ENCODE data around the gene CPNE2.

Gene CPNE2

DNA sequence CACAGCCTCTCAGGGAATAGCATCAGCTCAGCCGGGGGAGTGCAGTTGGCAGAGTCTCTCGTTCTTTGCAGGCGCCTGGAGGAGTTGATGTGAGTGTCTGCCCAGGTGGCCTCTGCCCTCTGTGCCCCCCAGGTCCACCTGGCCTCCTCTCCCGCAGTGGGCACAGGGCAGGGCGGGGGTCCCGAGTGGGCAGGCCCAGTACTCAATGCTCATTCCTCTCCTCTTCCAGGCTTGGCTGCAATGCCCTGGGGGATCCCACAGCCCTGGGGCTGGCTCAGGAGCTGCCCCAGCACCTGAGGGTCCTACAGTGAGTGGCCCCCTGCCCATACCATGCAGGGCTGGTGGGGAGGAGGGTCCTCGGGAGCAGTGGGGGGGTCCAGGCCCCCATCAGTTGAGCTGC, 14.7 kb upstream of the CPNE2 start:
- in situ Hi-C loops (cut with MboI; ENCODE audit: low sequenced_read_pairs, unreplicated experiment): loop anchor here (25.0 kb wide), 1 partner anchor 335 kb away; the partner anchor contains the start of gene CCL17
- TF ChIP-seq, protein P1, sequence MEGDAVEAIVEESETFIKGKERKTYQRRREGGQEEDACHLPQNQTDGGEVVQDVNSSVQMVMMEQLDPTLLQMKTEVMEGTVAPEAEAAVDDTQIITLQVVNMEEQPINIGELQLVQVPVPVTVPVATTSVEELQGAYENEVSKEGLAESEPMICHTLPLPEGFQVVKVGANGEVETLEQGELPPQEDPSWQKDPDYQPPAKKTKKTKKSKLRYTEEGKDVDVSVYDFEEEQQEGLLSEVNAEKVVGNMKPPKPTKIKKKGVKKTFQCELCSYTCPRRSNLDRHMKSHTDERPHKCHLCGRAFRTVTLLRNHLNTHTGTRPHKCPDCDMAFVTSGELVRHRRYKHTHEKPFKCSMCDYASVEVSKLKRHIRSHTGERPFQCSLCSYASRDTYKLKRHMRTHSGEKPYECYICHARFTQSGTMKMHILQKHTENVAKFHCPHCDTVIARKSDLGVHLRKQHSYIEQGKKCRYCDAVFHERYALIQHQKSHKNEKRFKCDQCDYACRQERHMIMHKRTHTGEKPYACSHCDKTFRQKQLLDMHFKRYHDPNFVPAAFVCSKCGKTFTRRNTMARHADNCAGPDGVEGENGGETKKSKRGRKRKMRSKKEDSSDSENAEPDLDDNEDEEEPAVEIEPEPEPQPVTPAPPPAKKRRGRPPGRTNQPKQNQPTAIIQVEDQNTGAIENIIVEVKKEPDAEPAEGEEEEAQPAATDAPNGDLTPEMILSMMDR (IDR thresholded peaks at IDR 0.05; ENCODE audit: borderline replicate concordance, control extremely low read depth, extremely low read depth, insufficient read depth, missing control alignments): no peak
- no peak for DNase-seq (ENCODE audit: low spot score)

DNA sequence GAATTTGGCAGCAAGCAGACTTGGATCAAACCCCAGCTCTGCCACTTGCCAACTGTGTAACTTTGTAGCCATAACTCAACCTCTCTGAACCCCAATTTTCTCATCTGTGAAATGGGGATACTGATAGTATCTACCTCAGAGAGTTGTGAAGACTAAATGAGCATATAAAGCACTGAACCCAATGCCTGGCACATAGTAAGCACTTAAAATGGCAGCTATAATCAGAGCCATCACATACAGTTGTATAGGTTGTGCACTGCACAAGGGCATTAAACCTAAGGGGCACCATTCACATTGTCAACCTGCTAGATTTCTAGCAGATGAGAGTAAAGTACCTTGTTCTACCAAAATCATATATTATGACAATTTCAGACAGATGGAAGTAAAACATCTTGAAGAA, 10.6 kb upstream of the CPNE2 start:
- TF ChIP-seq, protein P1 (IDR thresholded peaks at IDR 0.05; ENCODE audit: borderline replicate concordance, control extremely low read depth, extremely low read depth, insufficient read depth, missing control alignments): no peak
- in situ Hi-C loops (cut with MboI; ENCODE audit: low sequenced_read_pairs, unreplicated experiment): loop anchor here (10.0 to 25.0 kb wide), 2 partner anchors 213 to 331 kb away; partner anchors contain the start of gene CCL17
- no peak for DNase-seq (ENCODE audit: low spot score)

DNA sequence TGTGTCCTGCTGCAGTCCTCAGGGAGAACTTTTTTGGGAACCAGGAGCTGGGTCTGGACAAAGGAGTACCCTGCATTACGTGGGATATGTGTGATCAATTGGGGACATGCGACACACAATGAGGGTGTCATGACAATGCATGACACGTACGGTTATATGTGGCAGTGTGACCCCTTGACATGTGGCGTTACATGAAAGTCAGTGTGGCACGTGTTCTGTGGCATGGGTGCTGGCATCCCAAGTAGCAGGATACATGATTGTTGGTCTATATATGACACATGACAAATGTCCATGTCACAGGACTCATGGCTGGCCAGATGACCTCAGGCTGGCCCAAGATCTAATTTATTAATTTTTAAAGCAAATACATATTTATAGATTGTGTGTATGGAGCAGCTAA, 9.7 kb upstream of the CPNE2 start:
- TF ChIP-seq, protein P1 (IDR thresholded peaks at IDR 0.05; ENCODE audit: borderline replicate concordance, control extremely low read depth, extremely low read depth, insufficient read depth, missing control alignments): no peak
- in situ Hi-C loops (cut with MboI; ENCODE audit: low sequenced_read_pairs, unreplicated experiment): loop anchor here (10.0 to 25.0 kb wide), 2 partner anchors 212 to 330 kb away; partner anchors contain the start of gene CCL17

DNA sequence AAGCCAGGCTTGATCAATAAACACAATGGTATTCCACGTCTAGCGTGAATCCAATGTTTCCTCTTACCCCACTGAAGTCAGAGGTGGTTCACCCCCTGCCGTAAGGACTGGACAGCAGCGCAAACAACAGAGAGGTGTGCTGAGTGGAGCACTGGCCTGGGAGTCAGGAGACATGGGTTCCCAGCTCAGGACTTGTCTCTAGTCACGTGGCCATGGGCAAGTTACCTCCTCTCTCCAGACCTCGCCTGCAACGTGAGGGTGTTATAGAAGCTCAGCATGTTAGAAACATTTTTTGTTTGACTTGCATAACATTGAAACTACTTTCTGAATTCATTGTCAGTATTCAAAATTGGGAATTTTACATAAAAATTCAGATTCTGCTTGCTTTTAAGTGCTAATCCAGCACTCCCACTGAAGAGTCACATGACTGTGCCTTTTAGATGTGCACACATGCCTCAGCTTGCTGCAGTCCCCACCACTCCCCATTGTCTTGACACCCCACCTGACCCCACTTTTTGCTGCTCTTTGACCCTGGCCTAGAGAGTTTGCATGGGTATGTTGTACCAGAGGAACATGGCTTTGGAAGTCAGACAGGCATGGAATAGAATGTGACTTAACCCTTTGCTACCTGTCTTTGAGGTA, 8.8 kb upstream of the CPNE2 start:
- in situ Hi-C loops (cut with MboI; ENCODE audit: low sequenced_read_pairs, unreplicated experiment): loop anchor here (10.0 to 25.0 kb wide), 2 partner anchors 211 to 329 kb away; partner anchors contain the start of gene CCL17
- no peak for DNase-seq (ENCODE audit: low spot score)
- TF ChIP-seq, protein P1 (IDR thresholded peaks at IDR 0.05; ENCODE audit: borderline replicate concordance, control extremely low read depth, extremely low read depth, insufficient read depth, missing control alignments): no peak

More for the DNA sequence above, 9.7 kb upstream of the CPNE2 start:
- no peak for DNase-seq (ENCODE audit: low spot score)

DNA sequence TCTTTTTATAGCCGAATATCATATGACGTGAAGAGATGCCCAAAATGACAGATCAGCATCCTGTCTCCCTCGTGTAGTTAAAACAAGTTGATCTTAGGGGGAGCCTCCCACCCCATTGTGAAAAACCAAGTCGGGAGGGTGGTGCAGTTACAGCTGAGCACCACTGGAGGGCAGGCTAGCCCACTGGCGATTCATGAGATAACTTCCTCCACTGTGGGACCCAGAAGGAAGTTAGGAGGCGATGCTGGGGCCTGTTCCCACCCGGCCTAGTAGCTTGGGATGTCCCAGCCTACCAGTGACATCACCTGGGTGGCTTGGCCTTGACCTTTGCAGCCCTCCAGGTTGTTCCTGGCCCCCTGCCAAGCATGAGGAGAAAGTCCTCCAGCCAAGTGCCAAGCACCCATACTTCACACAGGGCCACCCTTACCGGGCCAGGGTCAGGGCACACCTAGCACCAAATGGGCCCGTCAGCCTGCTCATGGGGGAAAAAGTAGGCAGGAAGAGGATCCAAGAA, 8.1 kb upstream of the CPNE2 start:
- peak; percentile 89 for DNase-seq (ENCODE audit: low spot score)
- in situ Hi-C loops (cut with MboI; ENCODE audit: low sequenced_read_pairs, unreplicated experiment): loop anchor here (10.0 to 25.0 kb wide), 2 partner anchors 210 to 328 kb away; partner anchors contain the start of gene CCL17
- TF ChIP-seq, protein P1 (IDR thresholded peaks at IDR 0.05; ENCODE audit: borderline replicate concordance, control extremely low read depth, extremely low read depth, insufficient read depth, missing control alignments): peak; percentile 96

DNA sequence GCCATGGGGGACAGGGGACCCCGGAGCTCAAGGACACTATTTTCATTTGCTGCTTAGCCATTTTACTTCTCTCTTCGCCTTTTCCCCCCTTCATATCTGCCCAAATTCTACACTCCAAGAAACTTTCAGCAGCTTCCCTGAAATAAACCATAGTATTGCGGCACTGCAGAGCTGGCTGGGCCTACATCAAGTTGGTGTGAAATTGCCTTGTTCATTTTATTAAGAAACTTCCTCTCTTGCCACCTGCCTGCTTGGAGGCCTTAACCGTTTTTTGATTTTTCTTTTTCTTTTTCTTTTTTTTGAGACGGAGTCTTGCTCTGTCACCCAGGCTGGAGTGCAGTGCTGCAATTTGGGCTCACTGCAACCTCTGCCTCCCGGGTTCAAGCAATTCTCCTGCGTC, 7.4 kb upstream of the CPNE2 start:
- DNase-seq (ENCODE audit: low spot score): no peak
- in situ Hi-C loops (cut with MboI; ENCODE audit: low sequenced_read_pairs, unreplicated experiment): loop anchor here (10.0 to 25.0 kb wide), 2 partner anchors 210 to 327 kb away; partner anchors contain the start of gene CCL17
- TF ChIP-seq, protein P1 (IDR thresholded peaks at IDR 0.05; ENCODE audit: borderline replicate concordance, control extremely low read depth, extremely low read depth, insufficient read depth, missing control alignments): no peak
